ENCODE data around the gene ACSF3. TPM values are rescaled to one million over a fixed set of nuclear protein-coding genes. Genes with fewer than 3 reads are reported as not detected.
"Not testable (repeated sequence)": the region's sequence is repeated elsewhere in the genome, so short reads cannot be mapped to it uniquely, and the experiment has no call there.

The ACSF3 gene
- total RNA-seq, 1 experiment from 2014 or later: 11.8 TPM

GRCh38 chr16:89062389-89063345 lies 31.0 kb upstream of the ACSF3 start:
- H3K27me3 ChIP-seq: no peaks in the 10 kb centered on the region
- DNase-seq: no peak
- H3K27ac ChIP-seq: no peak overlapping the region

DNA sequence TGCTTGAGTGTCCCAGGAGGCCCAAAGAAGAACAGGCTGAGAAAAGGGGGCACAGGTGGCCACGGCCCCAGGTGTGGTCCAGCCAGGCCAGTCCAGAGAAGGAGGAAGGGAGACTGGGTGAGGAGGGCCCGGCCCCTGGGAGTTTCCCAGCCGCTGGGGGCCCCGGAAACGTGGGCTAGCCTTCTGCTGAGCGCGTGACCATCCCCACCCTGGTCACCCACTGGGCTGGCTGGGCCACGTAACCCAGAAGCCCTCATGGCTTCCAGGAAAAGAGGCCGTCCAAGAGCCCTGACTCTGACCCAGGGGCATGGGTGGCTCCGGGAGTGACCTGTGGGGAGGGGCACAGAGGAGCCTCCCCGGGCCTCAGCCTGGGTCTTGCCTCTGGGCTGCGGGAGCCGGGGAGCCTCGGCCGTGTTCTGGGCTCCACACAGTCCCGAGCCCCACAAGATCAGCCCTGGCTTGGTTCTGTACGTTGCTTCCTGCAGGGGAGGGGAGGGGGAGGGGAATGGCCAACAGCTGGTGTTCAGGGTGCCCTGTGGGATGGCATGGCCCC lies 29.8 kb upstream of the ACSF3 start:
- Histone ChIP-seq H3K27ac (no peak overlapping the region), H3K4me1 (no peaks in the 10 kb centered on the region), H3K36me3 (no peaks in the 10 kb centered on the region), H3K9me3 (replicated peaks) (no peaks in the 10 kb centered on the region), H3K4me3 (no peak overlapping the region), H3K27me3 (no peaks in the 10 kb centered on the region)
- no peak for DNase-seq

More at GRCh38 chr16:89062389-89063345, 31.0 kb upstream of the ACSF3 start:
- H3K4me3 ChIP-seq: no peak overlapping the region
- no peaks in the 10 kb centered on the region for H3K4me1 ChIP-seq
- no peaks in the 10 kb centered on the region for H3K36me3 ChIP-seq
- no peaks in the 10 kb centered on the region for H3K9me3 ChIP-seq (replicated peaks)

DNA sequence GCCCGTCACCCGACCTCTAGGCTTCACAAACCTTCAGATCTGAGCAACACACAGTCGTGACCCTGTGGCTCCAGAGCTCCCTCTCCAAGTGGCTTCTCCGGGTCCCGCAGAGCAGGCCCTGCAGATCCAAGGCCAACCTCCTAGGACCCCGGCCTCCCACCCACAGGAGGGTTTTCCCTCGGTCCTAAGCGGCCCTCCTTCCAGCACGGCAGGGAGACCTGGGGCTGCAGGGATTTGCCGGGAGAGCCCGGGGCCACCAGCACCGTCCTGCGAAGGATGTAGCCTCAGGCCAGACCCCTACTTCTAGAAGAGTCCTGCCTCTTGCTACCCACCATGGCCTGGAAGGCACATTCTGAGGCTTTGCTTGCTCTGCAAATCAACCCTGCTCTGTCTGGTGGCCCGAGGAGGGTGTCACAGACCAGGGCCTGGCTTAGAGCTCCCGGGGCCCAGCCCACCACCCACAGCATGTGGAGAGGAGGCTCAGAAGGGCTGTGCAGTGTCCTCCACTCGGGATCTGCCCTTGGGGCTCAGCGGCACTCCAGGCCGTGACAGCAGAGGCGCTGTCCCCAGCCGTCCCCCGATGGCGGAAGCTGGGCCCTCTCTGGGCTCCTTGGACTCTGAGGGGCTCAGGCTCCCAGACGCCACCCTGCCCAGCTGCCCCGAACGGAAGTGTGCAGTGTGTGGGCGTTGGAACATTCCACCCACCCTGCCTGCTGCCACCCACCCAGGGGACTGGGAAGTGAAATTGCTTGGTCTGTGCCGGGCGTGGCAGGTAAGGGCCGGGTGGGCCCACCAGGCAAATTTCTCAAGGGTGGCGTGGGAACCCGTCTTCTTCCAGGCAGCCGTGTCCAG lies 28.8 kb upstream of the ACSF3 start:
- Histone ChIP-seq H3K4me1 (no peaks in the 10 kb centered on the region), H3K4me3 (no peak overlapping the region), H3K27ac (no peak overlapping the region), H3K9me3 (replicated peaks) (no peaks in the 10 kb centered on the region), H3K36me3 (no peaks in the 10 kb centered on the region), H3K27me3 (no peaks in the 10 kb centered on the region)
- no peak for DNase-seq

GRCh38 chr16:89065458-89065822 lies 28.2 kb upstream of the ACSF3 start:
- Histone ChIP-seq H3K27me3 (no peaks in the 10 kb centered on the region), H3K36me3 (no peaks in the 10 kb centered on the region), H3K27ac (no peak overlapping the region), H3K4me3 (no peak overlapping the region), H3K9me3 (replicated peaks) (no peaks in the 10 kb centered on the region), H3K4me1 (no peaks in the 10 kb centered on the region)
- no peak for DNase-seq

DNA sequence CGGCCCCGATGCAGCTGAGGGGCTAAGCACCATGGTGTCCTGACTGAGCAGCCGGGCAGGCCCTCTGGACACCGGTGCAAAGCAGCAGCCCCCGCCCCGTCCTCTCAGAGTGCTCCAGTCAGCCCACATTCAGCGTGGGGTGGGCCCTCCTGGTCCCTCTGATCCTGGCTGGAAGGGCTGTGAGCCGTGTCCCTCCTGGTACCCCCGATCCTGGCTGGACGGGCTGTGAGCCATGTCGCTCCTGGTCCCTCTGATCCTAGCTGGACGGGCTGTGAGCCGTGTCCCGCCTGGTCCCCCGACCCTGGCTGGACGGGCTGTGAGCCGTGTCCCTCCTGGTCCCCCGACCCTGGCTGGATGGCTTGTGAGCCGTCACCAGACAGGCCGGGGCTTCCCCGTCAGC lies 26.9 kb upstream of the ACSF3 start:
- Histone ChIP-seq H3K4me3 (no peak overlapping the region), H3K4me1 (no peaks in the 10 kb centered on the region), H3K27me3 (no peaks in the 10 kb centered on the region)

GRCh38 chr16:89067677-89068443 lies 25.8 kb upstream of the ACSF3 start:
- Histone ChIP-seq H3K4me3 (no peak overlapping the region), H3K36me3 (no peaks in the 10 kb centered on the region), H3K9me3 (replicated peaks) (no peaks in the 10 kb centered on the region), H3K4me1 (no peaks in the 10 kb centered on the region), H3K27me3 (no peaks in the 10 kb centered on the region), H3K27ac (no peak overlapping the region)
- peak in 1 of 2 experiments; percentile 27 for DNase-seq

More for the DNA sequence above, 26.9 kb upstream of the ACSF3 start:
- Histone ChIP-seq H3K9me3 (replicated peaks) (no peaks in the 10 kb centered on the region), H3K36me3 (no peaks in the 10 kb centered on the region), H3K27ac (no peak overlapping the region)
- no peak for DNase-seq

DNA sequence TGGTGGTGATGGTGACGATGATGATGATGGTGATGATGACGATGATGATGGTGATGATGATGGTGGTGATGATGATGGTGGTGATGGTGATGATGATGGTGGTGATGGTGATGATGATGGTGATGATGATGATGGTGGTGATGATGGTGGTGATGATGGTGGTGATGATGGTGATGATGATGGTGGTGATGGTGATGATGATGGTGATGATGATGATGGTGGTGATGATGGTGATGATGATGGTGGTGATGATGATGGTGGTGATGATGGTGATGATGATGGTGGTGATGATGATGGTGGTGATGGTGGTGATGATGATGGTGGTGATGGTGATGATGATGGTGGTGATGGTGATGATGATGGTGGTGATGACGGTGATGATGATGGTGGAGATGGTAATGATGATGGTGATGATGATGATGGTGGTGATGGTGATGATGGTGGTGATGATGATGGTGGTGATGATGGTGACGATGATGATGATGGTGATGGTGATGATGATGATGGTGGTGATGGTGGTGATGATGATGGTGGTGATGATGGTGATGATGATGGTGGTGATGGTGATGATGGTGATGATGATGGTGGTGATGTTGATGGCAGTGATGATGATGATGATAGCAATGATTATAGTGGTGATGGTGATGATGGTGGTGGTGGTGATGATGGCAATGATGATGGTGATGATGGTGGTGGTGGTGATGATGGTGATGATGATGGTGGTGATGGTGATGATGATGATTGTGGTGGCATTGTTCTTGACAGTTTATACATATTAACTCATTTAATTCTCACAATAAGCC lies 24.6 kb upstream of the ACSF3 start:
- H3K36me3 ChIP-seq; H3K27me3 ChIP-seq; H3K9me3 ChIP-seq (replicated peaks); H3K27ac ChIP-seq; DNase-seq; H3K4me1 ChIP-seq; H3K4me3 ChIP-seq: not testable (repeated sequence)

DNA sequence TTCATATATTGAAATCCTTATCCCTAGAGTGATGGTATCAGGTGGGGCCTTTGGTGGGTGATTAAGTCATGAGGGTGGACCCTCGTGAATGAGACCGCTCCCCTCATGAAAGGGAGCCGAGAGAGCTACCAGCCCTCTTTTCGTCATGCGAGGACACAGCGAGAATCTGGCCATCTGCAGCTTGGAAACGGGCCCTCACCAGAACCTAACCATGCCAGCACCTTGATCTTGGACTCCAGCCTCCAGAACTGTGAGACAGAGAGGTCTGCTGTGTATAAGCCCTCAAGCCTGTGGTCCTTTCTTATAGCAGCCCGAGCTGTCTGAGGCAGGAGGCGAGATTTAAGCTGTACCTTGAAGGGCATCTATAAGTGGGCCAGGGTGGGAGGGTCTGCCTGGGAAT lies 23.7 kb upstream of the ACSF3 start:
- no peak overlapping the region for H3K27ac ChIP-seq
- H3K4me3 ChIP-seq: no peak overlapping the region
- no peaks in the 10 kb centered on the region for H3K36me3 ChIP-seq
- H3K4me1 ChIP-seq: no peaks in the 10 kb centered on the region
- H3K27me3 ChIP-seq: no peaks in the 10 kb centered on the region
- DNase-seq: no peak
- H3K9me3 ChIP-seq (replicated peaks): no peaks in the 10 kb centered on the region

DNA sequence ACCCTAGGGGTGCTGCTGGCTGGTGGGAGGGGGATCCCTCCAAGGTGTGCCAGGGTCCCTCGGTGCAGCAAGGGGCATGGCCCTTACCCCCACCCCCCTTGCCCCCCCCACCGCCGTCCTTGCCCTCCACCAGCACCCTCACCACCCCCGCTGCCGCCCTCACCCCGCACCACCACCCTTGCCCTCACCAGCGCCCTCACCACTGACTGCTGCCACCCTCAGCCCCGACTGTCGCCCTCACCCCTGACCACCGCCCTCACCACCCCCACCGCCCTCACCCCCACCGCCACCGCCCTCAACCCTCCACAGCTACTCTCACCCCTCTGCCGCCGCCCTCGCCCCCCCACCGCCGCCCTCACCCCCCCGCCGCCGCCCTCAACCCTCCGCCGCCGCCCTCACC lies 23.1 kb upstream of the ACSF3 start:
- no peak for DNase-seq
- H3K27me3 ChIP-seq: no peaks in the 10 kb centered on the region

DNA sequence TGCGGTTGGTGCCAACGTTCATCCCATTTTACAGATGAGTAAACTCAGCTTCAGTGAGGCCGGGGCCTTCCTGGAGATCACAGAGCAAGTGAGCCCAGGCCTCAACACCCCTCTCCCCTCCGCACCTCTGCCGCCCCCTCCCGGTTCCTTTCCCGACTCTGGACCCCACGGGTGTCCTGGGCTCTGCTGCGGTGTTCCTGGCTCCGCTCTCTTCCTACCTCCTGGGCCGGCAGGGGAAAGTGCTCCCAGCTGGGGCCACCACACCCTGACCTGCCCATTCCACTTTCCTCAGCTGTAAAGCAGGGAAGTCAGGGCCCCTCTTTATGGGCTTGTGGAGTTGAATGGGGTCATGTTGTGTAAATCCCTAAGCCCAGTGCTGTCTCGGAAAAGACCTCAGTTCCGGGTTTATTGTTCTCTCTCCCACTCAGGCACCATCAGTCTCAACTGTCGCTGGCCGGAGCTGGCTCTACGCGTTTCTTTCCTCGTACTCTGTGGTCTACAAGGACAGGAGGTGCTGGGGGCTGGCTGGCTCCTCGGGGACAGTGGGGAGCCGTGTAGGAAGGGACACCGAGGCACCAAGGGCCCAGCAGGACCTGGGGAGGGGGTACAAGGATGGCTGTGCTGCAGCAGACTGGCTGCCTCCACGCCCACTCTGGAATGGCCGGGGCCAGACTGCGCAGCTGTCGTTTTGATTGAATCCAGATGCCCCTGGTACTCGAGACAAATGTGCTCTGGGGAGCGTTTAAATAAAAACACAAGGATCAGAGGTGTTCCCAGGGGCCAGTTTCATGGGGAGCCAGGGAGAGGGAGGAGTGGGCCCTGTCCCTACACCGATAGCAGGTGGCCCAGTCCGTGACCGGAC lies 21.7 kb upstream of the ACSF3 start:
- Histone ChIP-seq H3K4me3 (peak overlapping the region; percentile 42), H3K27ac (peak overlapping the region; percentile 34), H3K36me3 (no peaks in the 10 kb centered on the region), H3K4me1 (no peaks in the 10 kb centered on the region), H3K9me3 (replicated peaks) (no peaks in the 10 kb centered on the region), H3K27me3 (no peaks in the 10 kb centered on the region)
- DNase-seq: peak; percentile 45 to 62

More for the DNA sequence above, 23.1 kb upstream of the ACSF3 start:
- H3K9me3 ChIP-seq (replicated peaks): no peaks in the 10 kb centered on the region
- no peaks in the 10 kb centered on the region for H3K36me3 ChIP-seq
- H3K4me3 ChIP-seq: no peak overlapping the region
- H3K27ac ChIP-seq: no peak overlapping the region
- no peaks in the 10 kb centered on the region for H3K4me1 ChIP-seq

GRCh38 chr16:89072548-89073130 lies 21.0 kb upstream of the ACSF3 start:
- no peaks in the 10 kb centered on the region for H3K36me3 ChIP-seq
- H3K27ac ChIP-seq: no peak overlapping the region
- no peaks in the 10 kb centered on the region for H3K9me3 ChIP-seq (replicated peaks)
- DNase-seq: no peak
- peak overlapping the region; percentile 42; the same call in 1 of the 2 replicates for H3K4me3 ChIP-seq
- no peaks in the 10 kb centered on the region for H3K4me1 ChIP-seq
- H3K27me3 ChIP-seq: no peaks in the 10 kb centered on the region

DNA sequence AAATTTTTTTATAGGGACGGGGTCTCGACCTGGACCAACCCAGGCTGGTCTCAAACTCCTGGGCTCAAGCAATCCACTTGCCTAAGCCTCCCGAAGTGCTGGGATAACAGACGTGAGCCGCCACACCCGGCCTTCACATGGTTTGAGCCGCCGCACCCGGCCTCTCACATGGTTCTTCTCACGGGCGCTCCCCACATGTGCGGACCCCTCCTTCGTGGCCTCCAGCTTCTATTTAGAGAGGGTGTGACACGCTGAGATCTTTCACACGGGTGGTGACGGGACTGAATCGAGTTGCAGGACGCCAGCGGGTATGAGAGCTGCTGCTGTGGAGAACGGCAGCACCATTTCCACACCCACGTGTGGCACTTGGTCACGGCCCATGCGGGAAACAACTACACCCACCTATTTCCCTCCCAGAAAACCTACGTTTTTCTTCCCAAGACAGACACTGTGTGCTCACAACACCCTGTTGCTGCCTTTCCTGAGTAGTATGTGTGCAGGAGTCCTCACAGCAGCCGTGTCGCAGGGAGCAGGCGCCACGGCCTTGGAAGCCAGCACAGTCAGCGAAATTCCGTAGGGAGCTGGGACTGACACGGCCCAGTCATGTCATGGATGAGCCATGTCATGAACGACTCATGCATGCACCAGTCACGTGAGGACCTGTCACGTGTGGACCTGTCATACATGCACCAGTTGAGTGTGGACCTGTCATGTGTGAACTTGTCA lies 20.1 kb upstream of the ACSF3 start:
- no peaks in the 10 kb centered on the region for H3K27me3 ChIP-seq
- no peak overlapping the region for H3K27ac ChIP-seq
- H3K4me3 ChIP-seq: no peak overlapping the region
- no peak for DNase-seq
- H3K36me3 ChIP-seq: no peaks in the 10 kb centered on the region
- no peaks in the 10 kb centered on the region for H3K4me1 ChIP-seq
- no peaks in the 10 kb centered on the region for H3K9me3 ChIP-seq (replicated peaks)
